H9 (cell line): ENCODE data around the gene IL1B. TPM values are rescaled to one million over a fixed set of nuclear protein-coding genes. Genes with fewer than 3 reads are reported as not detected.

ENCODE experiments used
- DNase-seq: peaks from one replicate; pipeline ENCODE4 v3.0.0-alpha.2; 2017
- H2AFZ ChIP-seq: one replicate; pipeline ENCODE4 v1.6.1; 2013; ENCODE audit warnings: mild to moderate bottlenecking, low read length, control low read depth, moderate library complexity
- H2AK5ac ChIP-seq: 2 replicates; pipeline ENCODE4 v1.6.1; 2013; ENCODE audit warnings: low read length, control low read depth, mixed read lengths; ENCODE audit not compliant: insufficient read length
- H2BK120ac ChIP-seq: one replicate; pipeline ENCODE4 v1.6.1; 2013; ENCODE audit warnings: low read depth, mild to moderate bottlenecking, low read length, control low read depth, inconsistent platforms; ENCODE audit not compliant: poor library complexity, severe bottlenecking
- H2BK12ac ChIP-seq: 2 replicates; pipeline ENCODE4 v1.6.1; 2013; ENCODE audit warnings: low read length, control low read depth, mixed read lengths, low read depth; ENCODE audit not compliant: insufficient read length
- H2BK15ac ChIP-seq: 2 replicates; pipeline ENCODE4 v1.6.1; 2013; ENCODE audit warnings: low read depth, low read length, control low read depth
- H2BK20ac ChIP-seq: one replicate; pipeline ENCODE4 v1.6.1; 2013; ENCODE audit warnings: low read depth, mild to moderate bottlenecking, low read length, control low read depth, inconsistent platforms; ENCODE audit not compliant: poor library complexity, severe bottlenecking
- H2BK5ac ChIP-seq: 2 replicates; pipeline ENCODE4 v1.6.1; 2013; ENCODE audit warnings: low read length, control low read depth, mixed read lengths; ENCODE audit not compliant: insufficient read length
- H3K14ac ChIP-seq: 2 replicates; pipeline ENCODE4 v1.6.1; 2013; ENCODE audit warnings: low read length, control low read depth; ENCODE audit not compliant: insufficient read depth
- H3K18ac ChIP-seq: 2 replicates; pipeline ENCODE4 v1.6.1; 2013; ENCODE audit warnings: low read depth, mild to moderate bottlenecking, mixed read lengths, low read length, control low read depth; ENCODE audit not compliant: insufficient read length
- H3K23ac ChIP-seq: 2 replicates; pipeline ENCODE4 v1.6.1; 2013; ENCODE audit warnings: low read length, control low read depth, mixed read lengths, low read depth; ENCODE audit not compliant: insufficient read length
- H3K23me2 ChIP-seq: 2 replicates; pipeline ENCODE4 v1.6.1; 2013; ENCODE audit warnings: low read depth, mild to moderate bottlenecking, mixed read lengths, low read length, control low read depth; ENCODE audit not compliant: insufficient read length, poor library complexity, severe bottlenecking
- H3K27ac ChIP-seq: 2 replicates; pipeline ENCODE4 v1.5.1; 2013; ENCODE audit warnings: low read length, control low read depth, mixed read lengths, low read depth; ENCODE audit not compliant: insufficient read length
- H3K27me3 ChIP-seq: 2 replicates; pipeline ENCODE4 v1.6.1; 2013; ENCODE audit warnings: low read length, control low read depth, inconsistent platforms; ENCODE audit not compliant: insufficient read depth
- H3K4ac ChIP-seq: 2 replicates; pipeline ENCODE4 v1.6.1; 2013; ENCODE audit warnings: low read depth, mild to moderate bottlenecking, control low read depth, inconsistent platforms, low read length, moderate library complexity
- H3K4me1 ChIP-seq: 2 replicates; pipeline ENCODE4 v1.6.1; 2013; ENCODE audit warnings: low read length, control low read depth, inconsistent platforms; ENCODE audit not compliant: insufficient read depth
- H3K4me2 ChIP-seq: 2 replicates; pipeline ENCODE4 v1.6.1; 2013; ENCODE audit warnings: low read length, control low read depth, mixed read lengths; ENCODE audit not compliant: insufficient read length, insufficient read depth
- H3K56ac ChIP-seq: 2 replicates; pipeline ENCODE4 v1.6.1; 2013; ENCODE audit warnings: low read depth, mild to moderate bottlenecking, mixed read lengths, low read length, control low read depth; ENCODE audit not compliant: insufficient read length
- H3K79me1 ChIP-seq: 2 replicates; pipeline ENCODE4 v1.6.1; 2013; ENCODE audit warnings: low read depth, mild to moderate bottlenecking, moderate library complexity, low read length, control low read depth, inconsistent platforms; ENCODE audit not compliant: insufficient read depth, poor library complexity, severe bottlenecking
- H3K79me2 ChIP-seq: 2 replicates; pipeline ENCODE4 v1.6.1; 2013; ENCODE audit warnings: low read length, control low read depth, inconsistent platforms; ENCODE audit not compliant: insufficient read depth
- H3K9ac ChIP-seq: 2 replicates; pipeline ENCODE4 v1.6.1; 2013; ENCODE audit warnings: low read length, control low read depth, mixed read lengths; ENCODE audit not compliant: insufficient read length; ENCODE audit errors: extremely low read depth
- H3K9me3 ChIP-seq: one replicate; pipeline ENCODE4 v1.6.1; 2013; ENCODE audit warnings: low read depth, low read length, inconsistent platforms; ENCODE audit not compliant: control insufficient read depth
- H3T11ph ChIP-seq: one replicate; pipeline ENCODE4 v1.6.1; 2013; ENCODE audit warnings: mild to moderate bottlenecking, low read length, control low read depth, inconsistent platforms
- H4K20me1 ChIP-seq: one replicate; pipeline ENCODE4 v1.6.1; 2013; ENCODE audit not compliant: control insufficient read depth, insufficient read length, insufficient read depth
- H4K5ac ChIP-seq: 2 replicates; pipeline ENCODE4 v1.6.1; 2013; ENCODE audit warnings: low read depth, mild to moderate bottlenecking, mixed read lengths, low read length, control low read depth; ENCODE audit not compliant: insufficient read length
- H4K8ac ChIP-seq: replicated peaks from 2 replicates; pipeline ENCODE4 v1.6.1; 2013; ENCODE audit warnings: low read length, control low read depth, mixed read lengths, low read depth; ENCODE audit not compliant: insufficient read length
- H4K91ac ChIP-seq: 2 replicates; pipeline ENCODE4 v1.6.1; 2013; ENCODE audit warnings: low read depth, mild to moderate bottlenecking, moderate library complexity, mixed read lengths, low read length, control low read depth; ENCODE audit not compliant: insufficient read length
- H3K27ac Mint-ChIP-seq, 3 experiments: 2 replicates in 2 of 3; 3 replicates in 1 of 3; pipeline ENCODE4 v1.8.0; 2020 to 2021; ENCODE audit warnings: mixed read lengths in 3 of 3, mild to moderate bottlenecking in 1 of 3, moderate library complexity in 1 of 3
- H3K27me3 Mint-ChIP-seq: 2 replicates; pipeline ENCODE4 v1.8.0; 2021; ENCODE audit warnings: low read depth, mild to moderate bottlenecking, moderate library complexity, mixed read lengths
- H3K36me3 Mint-ChIP-seq, 3 experiments: 2 replicates in 2 of 3; 3 replicates in 1 of 3; pipeline ENCODE4 v1.8.0; 2020 to 2021; ENCODE audit warnings: low read depth in 3 of 3, mixed read lengths in 3 of 3; ENCODE audit not compliant: insufficient read depth in 1 of 3
- H3K4me1 Mint-ChIP-seq, 2 experiments: 2 replicates each; pipeline ENCODE4 v1.8.0; 2020; ENCODE audit warnings: mixed read lengths in 2 of 2
- H3K4me3 Mint-ChIP-seq, 2 experiments: 2 replicates in 1 of 2; 3 replicates in 1 of 2; pipeline ENCODE4 v1.8.0; 2020 to 2021; ENCODE audit warnings: mild to moderate bottlenecking in 2 of 2, mixed read lengths in 2 of 2, moderate library complexity in 1 of 2
- H3K9me3 Mint-ChIP-seq, 2 experiments: 2 replicates in 1 of 2; 3 replicates in 1 of 2; pipeline ENCODE4 v1.8.0; 2020; ENCODE audit warnings: mild to moderate bottlenecking in 2 of 2, mixed read lengths in 2 of 2, moderate library complexity in 1 of 2
- WGBS: extraction: QIAGEN DNeasy Blood & Tissue Kit; methylation state at CpG from one replicate; pipeline ENCODE4 v1.1.7; 2013; ENCODE audit warnings: missing lambda C conversion rate, low lambda C conversion rate, mixed read lengths; ENCODE audit not compliant: insufficient read length; ENCODE audit errors: extremely low coverage; 5-methylcytosine and 5-hydroxymethylcytosine counted together
- total RNA-seq: library from RNA; stranded (reverse); gene quantifications from 2 replicates; pipeline ENCODE4 v1.2.1, GENCODE V29; 2021
- TF ChIP-seq, protein P1 (sequence below): fragments of 200-600 bp; sonication (generic); conservative IDR thresholded peaks from 3 replicates; pipeline ENCODE4 v1.8.0; 2021; ENCODE audit warnings: antibody characterized with exemption, mild to moderate bottlenecking

Gene IL1B
- total RNA-seq, 1 experiment from 2014 or later = not detected

GRCh38 chr2:112805542-112805941, 31.0 kb downstream of the IL1B start:
- H3K23me2 ChIP-seq = no peaks in the 10 kb centered on the region
- H4K8ac ChIP-seq = no peak overlapping the region
- H3K14ac ChIP-seq = no peak overlapping the region
- no peak overlapping the region for H3K56ac ChIP-seq
- no peak overlapping the region for H2BK15ac ChIP-seq
- no peak overlapping the region for H3K4ac ChIP-seq
- DNase-seq = no peak
- H4K5ac ChIP-seq = no peak overlapping the region
- no peak overlapping the region for H2BK5ac ChIP-seq
- Mint-ChIP-seq H3K9me3 (peaks cover 0 to 3% of the 10 kb centered on the region in 2 experiments; a peak in 1 of 5 replicates), H3K36me3 (peaks cover 0 to 8% (median 0%) of the 10 kb centered on the region in 3 experiments; a peak in 4 of 7 replicates), H3K4me3 (no peak overlapping the region), H3K27ac (peak overlapping the region in 2 of 3 experiments; percentile 32 to 50; a peak in 2 of 7 replicates), H3K4me1 (peaks cover 14 to 16% of the 10 kb centered on the region in 2 experiments), H3K27me3 (no peaks in the 10 kb centered on the region)
- H2BK12ac ChIP-seq = no peak overlapping the region
- no peak overlapping the region for H3K4me2 ChIP-seq
- H3K79me1 ChIP-seq = no peaks in the 10 kb centered on the region
- H3K4me1 ChIP-seq = no peaks in the 10 kb centered on the region
- no peak overlapping the region for H3K9ac ChIP-seq
- no peak overlapping the region for H2AFZ ChIP-seq
- no peaks in the 10 kb centered on the region for H3K9me3 ChIP-seq
- H2BK120ac ChIP-seq = no peak overlapping the region
- H3K18ac ChIP-seq = no peak overlapping the region
- H3K79me2 ChIP-seq = no peaks in the 10 kb centered on the region
- no peak overlapping the region for H3T11ph ChIP-seq
- no peak overlapping the region for H2BK20ac ChIP-seq
- TF ChIP-seq, protein P1, sequence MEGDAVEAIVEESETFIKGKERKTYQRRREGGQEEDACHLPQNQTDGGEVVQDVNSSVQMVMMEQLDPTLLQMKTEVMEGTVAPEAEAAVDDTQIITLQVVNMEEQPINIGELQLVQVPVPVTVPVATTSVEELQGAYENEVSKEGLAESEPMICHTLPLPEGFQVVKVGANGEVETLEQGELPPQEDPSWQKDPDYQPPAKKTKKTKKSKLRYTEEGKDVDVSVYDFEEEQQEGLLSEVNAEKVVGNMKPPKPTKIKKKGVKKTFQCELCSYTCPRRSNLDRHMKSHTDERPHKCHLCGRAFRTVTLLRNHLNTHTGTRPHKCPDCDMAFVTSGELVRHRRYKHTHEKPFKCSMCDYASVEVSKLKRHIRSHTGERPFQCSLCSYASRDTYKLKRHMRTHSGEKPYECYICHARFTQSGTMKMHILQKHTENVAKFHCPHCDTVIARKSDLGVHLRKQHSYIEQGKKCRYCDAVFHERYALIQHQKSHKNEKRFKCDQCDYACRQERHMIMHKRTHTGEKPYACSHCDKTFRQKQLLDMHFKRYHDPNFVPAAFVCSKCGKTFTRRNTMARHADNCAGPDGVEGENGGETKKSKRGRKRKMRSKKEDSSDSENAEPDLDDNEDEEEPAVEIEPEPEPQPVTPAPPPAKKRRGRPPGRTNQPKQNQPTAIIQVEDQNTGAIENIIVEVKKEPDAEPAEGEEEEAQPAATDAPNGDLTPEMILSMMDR = no peak
- no peak overlapping the region for H2AK5ac ChIP-seq
- H4K91ac ChIP-seq = no peak overlapping the region
- WGBS = no CpG with 5 or more reads among the region's 11 CpGs
- no peak overlapping the region for H3K23ac ChIP-seq
- no peaks in the 10 kb centered on the region for H3K27me3 ChIP-seq
- H4K20me1 ChIP-seq = no peaks in the 10 kb centered on the region
- no peak overlapping the region for H3K27ac ChIP-seq
